WTC11 (cell line): ENCODE measurements around the gene NAT9. TPM values are rescaled to one million over a fixed set of nuclear protein-coding genes. Genes with fewer than 3 reads are reported as not detected.

Experiments used
- ATAC-seq: fragments of 200-7000 bp; cut with Tn5 transposase; 2 replicates; pipeline ENCODE4 v1.10.0; 2021; ENCODE audit warnings: mild to moderate bottlenecking, moderate library complexity
- CTCF ChIA-PET: fragments of 300-600 bp; sonication (Branson Sonifier 250); formaldehyde crosslinking; loops from one replicate; lab custom pipeline; 2021; ENCODE audit warnings: antibody characterized with exemption; lab: Charles Lee
- POLR2A ChIA-PET: fragments of 350-600 bp; sonication (Branson Sonifier 250); formaldehyde crosslinking; loops from one replicate; lab custom pipeline; 2021; ENCODE audit warnings: antibody characterized with exemption; lab: Charles Lee
- DNase-seq: peaks from one replicate; pipeline ENCODE4 v3.0.0; 2021; ENCODE audit warnings: low spot score
- H3K27ac Mint-ChIP-seq: 2 replicates; pipeline ENCODE4 v1.8.0; 2021; ENCODE audit warnings: mixed read lengths
- H3K27me3 Mint-ChIP-seq: 2 replicates; pipeline ENCODE4 v1.8.0; 2021; ENCODE audit warnings: low read depth, mild to moderate bottlenecking, moderate library complexity, mixed read lengths
- H3K36me3 Mint-ChIP-seq: 2 replicates; pipeline ENCODE4 v1.8.0; 2021; ENCODE audit warnings: mixed read lengths
- H3K4me1 Mint-ChIP-seq: 2 replicates; pipeline ENCODE4 v1.8.0; 2022; ENCODE audit warnings: mixed read lengths
- H3K4me3 Mint-ChIP-seq: 2 replicates; pipeline ENCODE4 v1.8.0; 2021; ENCODE audit warnings: mild to moderate bottlenecking, moderate library complexity, mixed read lengths
- H3K9me3 Mint-ChIP-seq: 2 replicates; pipeline ENCODE4 v1.8.0; 2021; ENCODE audit warnings: mixed read lengths
- CREB1 ChIP-seq: sonication (generic); formaldehyde crosslinking; IDR thresholded peaks from 2 replicates; pipeline ENCODE4 v1.8.0; 2023; ENCODE audit warnings: mild to moderate bottlenecking, missing genetic modification reagents
- FOXK1 ChIP-seq: sonication (generic); formaldehyde crosslinking; IDR thresholded peaks from 2 replicates; pipeline ENCODE4 v1.8.0; 2022; ENCODE audit warnings: mild to moderate bottlenecking, moderate library complexity, missing genetic modification reagents
- HMGA2 ChIP-seq: fragments of 250-450 bp; sonication (Bioruptor Pico); IDR thresholded peaks from 2 replicates; pipeline ENCODE4 v1.4.0; 2021; ENCODE audit warnings: mild to moderate bottlenecking, moderate library complexity
- MXD4 ChIP-seq: fragments of 250-450 bp; sonication (Bioruptor Pico); IDR thresholded peaks from 2 replicates; pipeline ENCODE4 v1.8.0; 2021; ENCODE audit warnings: mild to moderate bottlenecking, moderate library complexity, borderline replicate concordance
- MYBL2 ChIP-seq: sonication (generic); formaldehyde crosslinking; IDR thresholded peaks from 2 replicates; pipeline ENCODE4 v1.8.1; 2023; ENCODE audit warnings: mild to moderate bottlenecking, moderate library complexity, missing genetic modification reagents
- NFYB ChIP-seq: sonication (generic); formaldehyde crosslinking; conservative IDR thresholded peaks from 2 replicates; pipeline ENCODE4 v1.8.0; 2022; ENCODE audit warnings: low read depth, missing genetic modification reagents
- NR2C2 ChIP-seq: sonication (generic); formaldehyde crosslinking; IDR thresholded peaks from 2 replicates; pipeline ENCODE4 v1.8.0; 2022; ENCODE audit warnings: mild to moderate bottlenecking, missing genetic modification reagents
- NR3C1 ChIP-seq: sonication (generic); formaldehyde crosslinking; conservative IDR thresholded peaks from 2 replicates; pipeline ENCODE4 v1.8.1; 2023; ENCODE audit warnings: low read depth, mild to moderate bottlenecking, missing genetic modification reagents
- RELA ChIP-seq: sonication (generic); formaldehyde crosslinking; IDR thresholded peaks from 2 replicates; pipeline ENCODE4 v1.8.1; 2022; ENCODE audit warnings: missing genetic modification reagents, mild to moderate bottlenecking, borderline replicate concordance
- SMAD4 ChIP-seq: sonication (generic); formaldehyde crosslinking; IDR thresholded peaks from 2 replicates; pipeline ENCODE4 v1.8.0; 2022; ENCODE audit warnings: mild to moderate bottlenecking, missing genetic modification reagents
- TEAD4 ChIP-seq: sonication (generic); formaldehyde crosslinking; IDR thresholded peaks from 2 replicates; pipeline ENCODE4 v1.8.0; 2022; ENCODE audit warnings: mild to moderate bottlenecking, missing genetic modification reagents
- ZBTB21 ChIP-seq: sonication (generic); formaldehyde crosslinking; IDR thresholded peaks from 2 replicates; pipeline ENCODE4 v1.8.1; 2023; ENCODE audit warnings: mild to moderate bottlenecking, missing genetic modification reagents, borderline replicate concordance
- total RNA-seq: library from RNA; stranded (reverse); gene quantifications from 3 replicates; pipeline ENCODE4 v1.2.3, GENCODE V29; 2021
- TF ChIP-seq, protein P1 (sequence below): sonication (generic); formaldehyde crosslinking; IDR thresholded peaks from 2 replicates; pipeline ENCODE4 v1.8.1; 2022; ENCODE audit warnings: low read depth, mild to moderate bottlenecking, moderate library complexity, missing genetic modification reagents, borderline replicate concordance
- TF ChIP-seq, protein P2 (sequence below): fragments of 250-450 bp; sonication (Bioruptor Pico); IDR thresholded peaks from 2 replicates; pipeline ENCODE4 v1.8.0; 2021; ENCODE audit warnings: mild to moderate bottlenecking
- TF ChIP-seq, protein P3 (sequence below): sonication (generic); formaldehyde crosslinking; conservative IDR thresholded peaks from 2 replicates; pipeline ENCODE4 v1.8.1; 2023; ENCODE audit warnings: mild to moderate bottlenecking, low read depth, missing genetic modification reagents, moderate library complexity
- TF ChIP-seq, protein P4 (sequence below): sonication (generic); formaldehyde crosslinking; IDR thresholded peaks from 2 replicates; pipeline ENCODE4 v1.8.0; 2022; ENCODE audit warnings: mild to moderate bottlenecking, missing genetic modification reagents
- TF ChIP-seq, protein P5 (sequence below): fragments of 250-450 bp; sonication (Bioruptor Pico); conservative IDR thresholded peaks from 2 replicates; pipeline ENCODE4 v1.9.0; 2021; ENCODE audit warnings: mild to moderate bottlenecking
- TF ChIP-seq, protein P6 (sequence below): sonication (generic); formaldehyde crosslinking; IDR thresholded peaks from 2 replicates; pipeline ENCODE4 v1.8.1; 2023; ENCODE audit warnings: mild to moderate bottlenecking, missing genetic modification reagents, moderate library complexity
- TF ChIP-seq, protein P7 (sequence below): fragments of 250-450 bp; sonication (Bioruptor Pico); IDR thresholded peaks from 2 replicates; pipeline ENCODE4 v2.1.2; 2022; ENCODE audit warnings: mild to moderate bottlenecking, moderate library complexity
- TF ChIP-seq, protein P8 (sequence below): fragments of 200-600 bp; IDR thresholded peaks from 2 replicates; pipeline ENCODE4 v1.8.0; 2022; ENCODE audit warnings: antibody characterized with exemption

Gene NAT9
- total RNA-seq, 1 experiment from 2014 or later, result 67.1 TPM

DNA sequence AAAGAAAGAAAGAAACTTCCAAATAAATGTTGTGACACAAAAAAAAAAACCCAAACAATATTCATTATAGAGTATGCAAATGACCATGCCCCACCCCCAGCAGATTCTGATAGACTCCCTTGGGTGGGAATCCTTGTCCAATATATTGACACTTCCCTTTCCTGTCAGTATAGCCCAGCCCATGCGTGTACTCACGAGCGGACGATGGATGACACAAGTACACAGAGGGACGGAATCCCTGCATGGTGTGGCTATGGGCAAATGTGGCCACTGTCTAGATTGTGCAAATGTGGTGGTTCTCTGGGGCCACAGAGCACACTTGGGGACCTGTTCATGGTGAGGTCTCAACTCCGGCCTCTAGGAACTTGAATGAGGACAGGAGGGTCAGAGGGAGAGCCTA, 36.0 kb downstream of the NAT9 start (continued):
- TF ChIP-seq NR3C1 (CRISPR knock-in tag) (no peak), CREB1 (CRISPR knock-in tag) (no peak), HMGA2 (CRISPR knock-in tag) (no peak), SMAD4 (no peak), RELA (CRISPR knock-in tag) (no peak), FOXK1 (CRISPR knock-in tag) (no peak), NR2C2 (CRISPR knock-in tag) (no peak)
- TF ChIP-seq, protein P1, sequence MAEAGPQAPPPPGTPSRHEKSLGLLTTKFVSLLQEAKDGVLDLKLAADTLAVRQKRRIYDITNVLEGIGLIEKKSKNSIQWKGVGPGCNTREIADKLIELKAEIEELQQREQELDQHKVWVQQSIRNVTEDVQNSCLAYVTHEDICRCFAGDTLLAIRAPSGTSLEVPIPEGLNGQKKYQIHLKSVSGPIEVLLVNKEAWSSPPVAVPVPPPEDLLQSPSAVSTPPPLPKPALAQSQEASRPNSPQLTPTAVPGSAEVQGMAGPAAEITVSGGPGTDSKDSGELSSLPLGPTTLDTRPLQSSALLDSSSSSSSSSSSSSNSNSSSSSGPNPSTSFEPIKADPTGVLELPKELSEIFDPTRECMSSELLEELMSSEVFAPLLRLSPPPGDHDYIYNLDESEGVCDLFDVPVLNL (CRISPR knock-in tag), result no peak
- TF ChIP-seq, protein P2, sequence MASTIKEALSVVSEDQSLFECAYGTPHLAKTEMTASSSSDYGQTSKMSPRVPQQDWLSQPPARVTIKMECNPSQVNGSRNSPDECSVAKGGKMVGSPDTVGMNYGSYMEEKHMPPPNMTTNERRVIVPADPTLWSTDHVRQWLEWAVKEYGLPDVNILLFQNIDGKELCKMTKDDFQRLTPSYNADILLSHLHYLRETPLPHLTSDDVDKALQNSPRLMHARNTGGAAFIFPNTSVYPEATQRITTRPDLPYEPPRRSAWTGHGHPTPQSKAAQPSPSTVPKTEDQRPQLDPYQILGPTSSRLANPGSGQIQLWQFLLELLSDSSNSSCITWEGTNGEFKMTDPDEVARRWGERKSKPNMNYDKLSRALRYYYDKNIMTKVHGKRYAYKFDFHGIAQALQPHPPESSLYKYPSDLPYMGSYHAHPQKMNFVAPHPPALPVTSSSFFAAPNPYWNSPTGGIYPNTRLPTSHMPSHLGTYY (CRISPR knock-in tag), result no peak
- TF ChIP-seq, protein P3, sequence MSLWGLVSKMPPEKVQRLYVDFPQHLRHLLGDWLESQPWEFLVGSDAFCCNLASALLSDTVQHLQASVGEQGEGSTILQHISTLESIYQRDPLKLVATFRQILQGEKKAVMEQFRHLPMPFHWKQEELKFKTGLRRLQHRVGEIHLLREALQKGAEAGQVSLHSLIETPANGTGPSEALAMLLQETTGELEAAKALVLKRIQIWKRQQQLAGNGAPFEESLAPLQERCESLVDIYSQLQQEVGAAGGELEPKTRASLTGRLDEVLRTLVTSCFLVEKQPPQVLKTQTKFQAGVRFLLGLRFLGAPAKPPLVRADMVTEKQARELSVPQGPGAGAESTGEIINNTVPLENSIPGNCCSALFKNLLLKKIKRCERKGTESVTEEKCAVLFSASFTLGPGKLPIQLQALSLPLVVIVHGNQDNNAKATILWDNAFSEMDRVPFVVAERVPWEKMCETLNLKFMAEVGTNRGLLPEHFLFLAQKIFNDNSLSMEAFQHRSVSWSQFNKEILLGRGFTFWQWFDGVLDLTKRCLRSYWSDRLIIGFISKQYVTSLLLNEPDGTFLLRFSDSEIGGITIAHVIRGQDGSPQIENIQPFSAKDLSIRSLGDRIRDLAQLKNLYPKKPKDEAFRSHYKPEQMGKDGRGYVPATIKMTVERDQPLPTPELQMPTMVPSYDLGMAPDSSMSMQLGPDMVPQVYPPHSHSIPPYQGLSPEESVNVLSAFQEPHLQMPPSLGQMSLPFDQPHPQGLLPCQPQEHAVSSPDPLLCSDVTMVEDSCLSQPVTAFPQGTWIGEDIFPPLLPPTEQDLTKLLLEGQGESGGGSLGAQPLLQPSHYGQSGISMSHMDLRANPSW (CRISPR knock-in tag), result no peak
- TF ChIP-seq, all 79 proteins: peak for 0

DNA sequence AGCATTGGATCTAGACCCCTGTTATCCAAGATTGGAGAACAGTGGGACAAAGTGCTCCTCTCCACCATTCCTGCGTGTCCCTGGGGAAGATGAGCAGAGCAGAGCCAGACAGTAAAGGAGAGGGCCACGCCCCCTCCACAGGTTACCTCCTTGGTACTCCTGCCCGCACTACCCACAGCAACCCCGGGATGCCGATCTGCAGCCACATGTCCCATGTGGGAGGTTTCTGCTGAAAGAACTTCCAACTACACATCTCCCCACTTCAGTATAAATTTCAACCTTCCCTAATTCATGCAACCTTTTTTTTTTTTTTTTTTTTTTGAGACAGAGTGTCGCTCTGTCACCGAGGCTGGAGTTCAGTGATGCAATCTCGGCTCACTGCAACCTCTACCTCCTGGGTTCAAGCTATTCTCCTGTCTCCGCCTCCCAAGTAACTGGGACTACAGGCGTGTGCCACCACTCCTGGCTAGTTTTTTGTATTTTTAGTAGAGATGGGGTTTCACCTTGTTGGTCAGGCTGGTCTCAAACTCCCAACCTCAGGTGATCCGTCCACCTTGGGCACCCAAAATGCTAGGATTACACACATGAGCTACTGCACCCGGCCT, 36.8 kb downstream of the NAT9 start:
- DNase-seq (no peak), ATAC-seq (no peak)
- ChIA-PET CTCF (interaction anchor here (0.6 to 5.2 kb wide), 7 partner anchors 7 to 165 kb away, joined by 3 to 296 read pairs (median 4); no protein-coding TSS in a partner anchor), POLR2A (no interaction called here)
- Mint-ChIP-seq H3K27ac (no peak overlapping the region), H3K4me3 (peak overlapping the region; percentile 14; the same call in 1 of the 2 replicates), H3K27me3 (peaks cover 18% of the 10 kb centered on the region), H3K9me3 (peaks cover 7% of the 10 kb centered on the region; the same call in 1 of the 2 replicates), H3K4me1 (peaks cover 36% of the 10 kb centered on the region), H3K36me3 (no peaks in the 10 kb centered on the region)
- TF ChIP-seq, protein P4, sequence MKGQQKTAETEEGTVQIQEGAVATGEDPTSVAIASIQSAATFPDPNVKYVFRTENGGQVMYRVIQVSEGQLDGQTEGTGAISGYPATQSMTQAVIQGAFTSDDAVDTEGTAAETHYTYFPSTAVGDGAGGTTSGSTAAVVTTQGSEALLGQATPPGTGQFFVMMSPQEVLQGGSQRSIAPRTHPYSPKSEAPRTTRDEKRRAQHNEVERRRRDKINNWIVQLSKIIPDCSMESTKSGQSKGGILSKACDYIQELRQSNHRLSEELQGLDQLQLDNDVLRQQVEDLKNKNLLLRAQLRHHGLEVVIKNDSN, result no peak
- TF ChIP-seq MYBL2 (CRISPR knock-in tag), result no peak
- TF ChIP-seq, protein P5, sequence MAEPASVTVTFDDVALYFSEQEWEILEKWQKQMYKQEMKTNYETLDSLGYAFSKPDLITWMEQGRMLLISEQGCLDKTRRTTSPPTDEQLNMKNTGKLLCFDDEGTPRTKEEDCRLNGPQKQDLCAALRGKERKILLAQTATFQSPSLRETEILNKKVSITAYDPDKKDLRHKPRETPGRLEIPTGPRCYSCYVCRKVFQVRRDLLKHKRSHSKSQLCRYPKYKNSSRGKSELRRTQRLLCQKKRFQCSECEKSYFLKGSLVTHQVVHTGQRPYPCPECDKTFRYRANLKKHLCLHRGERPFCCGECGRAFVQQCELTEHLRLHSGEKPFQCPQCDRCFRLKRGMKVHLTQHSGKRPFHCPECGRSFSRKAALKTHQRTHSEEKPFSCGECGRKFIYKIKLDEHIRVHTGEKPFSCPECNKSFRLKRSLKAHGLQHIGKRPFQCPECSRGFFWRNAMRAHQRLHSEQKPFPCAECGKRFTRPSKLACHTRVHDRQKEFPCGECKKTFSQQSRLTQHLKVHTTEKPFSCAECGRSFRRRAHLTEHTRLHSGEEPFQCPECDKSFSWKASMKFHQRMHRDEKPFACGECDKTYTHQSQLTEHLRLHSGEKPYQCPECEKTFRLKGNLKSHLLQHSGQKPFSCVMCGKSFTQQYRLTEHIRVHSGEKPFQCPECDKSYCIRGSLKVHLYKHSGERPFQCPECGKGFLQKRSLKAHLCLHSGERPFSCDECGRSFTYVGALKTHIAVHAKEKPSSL (CRISPR knock-in tag), result no peak
- TF ChIP-seq TEAD4, result no peak
- TF ChIP-seq, protein P6, sequence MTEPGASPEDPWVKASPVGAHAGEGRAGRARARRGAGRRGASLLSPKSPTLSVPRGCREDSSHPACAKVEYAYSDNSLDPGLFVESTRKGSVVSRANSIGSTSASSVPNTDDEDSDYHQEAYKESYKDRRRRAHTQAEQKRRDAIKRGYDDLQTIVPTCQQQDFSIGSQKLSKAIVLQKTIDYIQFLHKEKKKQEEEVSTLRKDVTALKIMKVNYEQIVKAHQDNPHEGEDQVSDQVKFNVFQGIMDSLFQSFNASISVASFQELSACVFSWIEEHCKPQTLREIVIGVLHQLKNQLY (CRISPR knock-in tag), result no peak
- no peak for TF ChIP-seq ZBTB21 (CRISPR knock-in tag)
- TF ChIP-seq MXD4, result no peak
- TF ChIP-seq NFYB, result no peak
- TF ChIP-seq NR3C1 (CRISPR knock-in tag), result no peak
- TF ChIP-seq, protein P7, sequence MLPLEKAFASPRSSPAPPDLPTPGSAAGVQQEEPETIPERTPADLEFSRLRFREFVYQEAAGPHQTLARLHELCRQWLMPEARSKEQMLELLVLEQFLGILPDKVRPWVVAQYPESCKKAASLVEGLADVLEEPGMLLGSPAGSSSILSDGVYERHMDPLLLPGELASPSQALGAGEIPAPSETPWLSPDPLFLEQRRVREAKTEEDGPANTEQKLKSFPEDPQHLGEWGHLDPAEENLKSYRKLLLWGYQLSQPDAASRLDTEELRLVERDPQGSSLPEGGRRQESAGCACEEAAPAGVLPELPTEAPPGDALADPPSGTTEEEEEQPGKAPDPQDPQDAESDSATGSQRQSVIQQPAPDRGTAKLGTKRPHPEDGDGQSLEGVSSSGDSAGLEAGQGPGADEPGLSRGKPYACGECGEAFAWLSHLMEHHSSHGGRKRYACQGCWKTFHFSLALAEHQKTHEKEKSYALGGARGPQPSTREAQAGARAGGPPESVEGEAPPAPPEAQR, result no peak
- TF ChIP-seq, protein P8, sequence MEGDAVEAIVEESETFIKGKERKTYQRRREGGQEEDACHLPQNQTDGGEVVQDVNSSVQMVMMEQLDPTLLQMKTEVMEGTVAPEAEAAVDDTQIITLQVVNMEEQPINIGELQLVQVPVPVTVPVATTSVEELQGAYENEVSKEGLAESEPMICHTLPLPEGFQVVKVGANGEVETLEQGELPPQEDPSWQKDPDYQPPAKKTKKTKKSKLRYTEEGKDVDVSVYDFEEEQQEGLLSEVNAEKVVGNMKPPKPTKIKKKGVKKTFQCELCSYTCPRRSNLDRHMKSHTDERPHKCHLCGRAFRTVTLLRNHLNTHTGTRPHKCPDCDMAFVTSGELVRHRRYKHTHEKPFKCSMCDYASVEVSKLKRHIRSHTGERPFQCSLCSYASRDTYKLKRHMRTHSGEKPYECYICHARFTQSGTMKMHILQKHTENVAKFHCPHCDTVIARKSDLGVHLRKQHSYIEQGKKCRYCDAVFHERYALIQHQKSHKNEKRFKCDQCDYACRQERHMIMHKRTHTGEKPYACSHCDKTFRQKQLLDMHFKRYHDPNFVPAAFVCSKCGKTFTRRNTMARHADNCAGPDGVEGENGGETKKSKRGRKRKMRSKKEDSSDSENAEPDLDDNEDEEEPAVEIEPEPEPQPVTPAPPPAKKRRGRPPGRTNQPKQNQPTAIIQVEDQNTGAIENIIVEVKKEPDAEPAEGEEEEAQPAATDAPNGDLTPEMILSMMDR, result no peak
